Upper lobe of left lung (tissue), 6 donors: ENCODE results near the gene SPACA4. TPM values are rescaled to one million over a fixed set of nuclear protein-coding genes. Genes with fewer than 3 reads are reported as not detected.

Experiments
- ATAC-seq, 2 donors: fragments of 200-7000 bp; cut with Tn5 transposase; one replicate each; pipeline ENCODE4 v1.9.1; 2022; ENCODE audit warnings: mild to moderate bottlenecking in 2 of 2, moderate library complexity in 2 of 2; ENCODE audit not compliant: low FRiP score in 2 of 2
- DNase-seq, 2 donors: peaks; one replicate each; pipeline ENCODE4 v3.0.0-alpha.2; 2019 to 2020
- H3K27ac ChIP-seq, 4 donors: fragments of 200-600 bp; sonication (generic); one replicate each; pipeline ENCODE4 v1.5.1; 2016 to 2019
- H3K27me3 ChIP-seq, 4 donors: fragments of 200-600 bp; sonication (generic); one replicate each; pipeline ENCODE4 v1.5.1; 2017 to 2019
- H3K36me3 ChIP-seq, 4 donors: fragments of 200-600 bp; sonication (generic); one replicate each; pipeline ENCODE4 v1.5.1; 2016 to 2019
- H3K4me1 ChIP-seq, 4 donors: fragments of 200-600 bp; sonication (generic); one replicate each; pipeline ENCODE4 v1.5.1; 2018 to 2019
- H3K4me3 ChIP-seq, 4 donors: fragments of 200-600 bp; sonication (generic); one replicate each; pipeline ENCODE4 v1.5.1; 2017 to 2019; ENCODE audit warnings: mild to moderate bottlenecking in 2 of 4, moderate library complexity in 1 of 4
- H3K9me3 ChIP-seq, 4 donors: fragments of 200-600 bp; sonication (generic); one replicate each; pipeline ENCODE4 v1.5.1; 2018 to 2019
- EP300 ChIP-seq, 4 donors: sonication (generic); formaldehyde crosslinking; IDR thresholded peaks; one replicate each; pipeline ENCODE4 v1.5.1; 2017; ENCODE audit warnings: antibody characterized with exemption in 4 of 4, control low read depth in 2 of 4
- POLR2A ChIP-seq, 4 donors: fragments of 450-650 bp; IDR thresholded peaks; one replicate each; pipeline ENCODE4 v1.5.1; 2016 to 2017; ENCODE audit warnings: antibody characterized with exemption in 4 of 4, mild to moderate bottlenecking in 2 of 4
- POLR2AphosphoS5 ChIP-seq, 2 donors: sonication (generic); formaldehyde crosslinking; IDR thresholded peaks; one replicate each; pipeline ENCODE4 v1.5.1; 2017; ENCODE audit warnings: antibody characterized with exemption in 2 of 2
- WGBS, 2 donors: methylation state at CpG; one replicate each; pipeline ENCODE4 v1.1.5; 2017 to 2018; 5-methylcytosine and 5-hydroxymethylcytosine counted together
- total RNA-seq, 6 donors: library from RNA; depleted of rRNA in 4 of 6; stranded (reverse); fragments of >200 nt in 4 of 6; gene quantifications; one replicate each; pipeline versions ENCODE4 v1.1.0 to v1.2.1, GENCODE V29; 2016 to 2021
- TF ChIP-seq, protein P1 (sequence below), 6 experiments: fragments of 450-650 bp in 4 of 6; fragments of 200-600 bp in 2 of 6; sonication (generic) in 2 of 6; IDR thresholded peaks; one replicate each; pipeline ENCODE4 v1.5.1; 2016 to 2019; ENCODE audit warnings: antibody characterized with exemption in 6 of 6
- donor health status: DM: no; HTN: no; CAD: no; lungs with moderate emphysema.
- donor health status: DM: no; HTN: yes; CAD: no; lungs with severe emphysema.

Gene SPACA4
- total RNA-seq, 6 donors from 2014 or later: 0.27 TPM; not detected in 5

DNA sequence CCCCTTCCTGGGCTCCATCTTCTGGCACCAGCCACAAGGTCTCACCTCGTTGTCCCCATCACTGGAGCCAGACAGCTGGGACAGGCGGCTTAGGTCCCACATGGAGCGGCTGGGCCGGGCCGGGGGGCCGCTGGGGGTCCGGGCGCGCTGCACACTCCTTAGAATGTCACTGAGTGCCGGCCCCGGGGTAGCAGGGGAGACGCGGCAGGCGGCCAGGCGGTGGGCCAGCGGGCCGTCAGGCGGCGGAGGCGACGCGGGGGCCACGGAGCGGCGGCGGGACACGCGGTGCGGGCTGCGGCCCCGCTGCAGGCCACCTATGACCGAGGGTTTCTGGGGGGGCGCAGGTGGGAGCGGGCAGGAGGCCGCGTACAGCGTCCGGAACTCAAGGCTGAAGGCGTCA is 3.1 kb upstream of the SPACA4 start:
- ATAC-seq (no peak), DNase-seq (peak in 1 of 2 donors; percentile 83)
- Histone ChIP-seq H3K9me3 (no peaks in the 10 kb centered on the region), H3K27me3 (no peaks in the 10 kb centered on the region), H3K4me3 (no peak overlapping the region), H3K27ac (no peak overlapping the region), H3K36me3 (no peaks in the 10 kb centered on the region), H3K4me1 (no peaks in the 10 kb centered on the region)
- 86 to 94% methylated on average over 28 to 30 of the region's 39 CpGs for WGBS, 2 donors
- TF ChIP-seq POLR2A (IDR thresholded peaks at IDR 0.05): no peak
- TF ChIP-seq EP300 (IDR thresholded peaks at IDR 0.05): no peak
- TF ChIP-seq, protein P1, sequence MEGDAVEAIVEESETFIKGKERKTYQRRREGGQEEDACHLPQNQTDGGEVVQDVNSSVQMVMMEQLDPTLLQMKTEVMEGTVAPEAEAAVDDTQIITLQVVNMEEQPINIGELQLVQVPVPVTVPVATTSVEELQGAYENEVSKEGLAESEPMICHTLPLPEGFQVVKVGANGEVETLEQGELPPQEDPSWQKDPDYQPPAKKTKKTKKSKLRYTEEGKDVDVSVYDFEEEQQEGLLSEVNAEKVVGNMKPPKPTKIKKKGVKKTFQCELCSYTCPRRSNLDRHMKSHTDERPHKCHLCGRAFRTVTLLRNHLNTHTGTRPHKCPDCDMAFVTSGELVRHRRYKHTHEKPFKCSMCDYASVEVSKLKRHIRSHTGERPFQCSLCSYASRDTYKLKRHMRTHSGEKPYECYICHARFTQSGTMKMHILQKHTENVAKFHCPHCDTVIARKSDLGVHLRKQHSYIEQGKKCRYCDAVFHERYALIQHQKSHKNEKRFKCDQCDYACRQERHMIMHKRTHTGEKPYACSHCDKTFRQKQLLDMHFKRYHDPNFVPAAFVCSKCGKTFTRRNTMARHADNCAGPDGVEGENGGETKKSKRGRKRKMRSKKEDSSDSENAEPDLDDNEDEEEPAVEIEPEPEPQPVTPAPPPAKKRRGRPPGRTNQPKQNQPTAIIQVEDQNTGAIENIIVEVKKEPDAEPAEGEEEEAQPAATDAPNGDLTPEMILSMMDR (IDR thresholded peaks at IDR 0.05): no peak
- TF ChIP-seq POLR2AphosphoS5 (IDR thresholded peaks at IDR 0.05): no peak

DNA sequence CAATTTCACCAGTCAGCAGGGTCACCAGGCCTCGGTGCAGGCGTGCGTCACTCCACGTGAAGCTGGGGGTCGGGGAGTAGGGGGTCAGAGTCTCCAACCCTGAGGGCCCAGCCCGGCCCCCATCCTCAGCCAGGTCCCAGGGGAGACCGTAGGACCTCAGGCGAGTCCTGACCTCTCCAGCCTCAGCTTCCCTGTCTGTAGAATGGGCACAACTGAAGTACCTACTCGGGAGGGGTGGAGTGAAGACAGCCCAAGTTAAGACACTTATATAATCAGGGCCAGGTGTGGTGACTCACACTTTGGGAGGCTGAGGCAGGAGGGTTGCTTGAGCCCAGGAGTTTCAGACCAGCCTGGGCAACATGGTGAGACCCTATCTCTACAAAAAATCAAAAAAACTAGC is 2.7 kb upstream of the SPACA4 start:
- H3K4me1 ChIP-seq: no peaks in the 10 kb centered on the region
- H3K4me3 ChIP-seq: no peak overlapping the region
- no peaks in the 10 kb centered on the region for H3K27me3 ChIP-seq
- no peak overlapping the region for H3K27ac ChIP-seq
- 87 to 93% methylated on average over 6 to 8 of the region's 9 CpGs for WGBS, 2 donors
- DNase-seq: no peak
- H3K9me3 ChIP-seq: no peaks in the 10 kb centered on the region
- TF ChIP-seq POLR2AphosphoS5 (IDR thresholded peaks at IDR 0.05) (no peak), EP300 (IDR thresholded peaks at IDR 0.05) (no peak), POLR2A (IDR thresholded peaks at IDR 0.05) (no peak)
- TF ChIP-seq, protein P1 (IDR thresholded peaks at IDR 0.05): no peak
- no peaks in the 10 kb centered on the region for H3K36me3 ChIP-seq
- no peak for ATAC-seq

DNA sequence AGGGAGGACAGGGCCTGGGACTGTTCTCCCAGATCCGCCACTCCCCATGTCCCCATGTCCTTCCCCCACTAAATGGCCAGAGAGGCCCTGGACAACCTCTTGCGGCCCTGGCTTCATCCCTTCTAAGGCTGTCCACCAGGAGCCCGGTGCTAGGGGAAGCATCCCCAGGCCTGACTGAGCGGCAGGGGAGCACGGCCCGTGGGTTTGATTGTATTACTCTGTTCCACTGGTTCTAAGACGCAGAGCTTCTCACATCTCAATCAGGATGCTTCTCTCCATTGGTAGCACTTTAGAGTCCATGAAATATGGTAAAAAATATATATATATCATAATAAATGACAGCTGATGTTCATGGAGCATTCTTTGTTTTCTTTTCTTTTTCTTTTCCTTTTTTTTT is 815 bp downstream of the SPACA4 start:
- Histone ChIP-seq H3K27me3 (no peaks in the 10 kb centered on the region), H3K27ac (no peak overlapping the region), H3K4me3 (no peak overlapping the region), H3K9me3 (no peaks in the 10 kb centered on the region), H3K4me1 (no peaks in the 10 kb centered on the region), H3K36me3 (no peaks in the 10 kb centered on the region)
- ATAC-seq: no peak
- TF ChIP-seq, protein P1 (IDR thresholded peaks at IDR 0.05): no peak
- TF ChIP-seq POLR2A (IDR thresholded peaks at IDR 0.05) (no peak), POLR2AphosphoS5 (IDR thresholded peaks at IDR 0.05) (no peak), EP300 (IDR thresholded peaks at IDR 0.05) (no peak)
- peak in 1 of 2 donors; percentile 51 for DNase-seq
- 90 to 91% methylated on average over 4 to 7 of the region's 7 CpGs for WGBS, 2 donors

DNA sequence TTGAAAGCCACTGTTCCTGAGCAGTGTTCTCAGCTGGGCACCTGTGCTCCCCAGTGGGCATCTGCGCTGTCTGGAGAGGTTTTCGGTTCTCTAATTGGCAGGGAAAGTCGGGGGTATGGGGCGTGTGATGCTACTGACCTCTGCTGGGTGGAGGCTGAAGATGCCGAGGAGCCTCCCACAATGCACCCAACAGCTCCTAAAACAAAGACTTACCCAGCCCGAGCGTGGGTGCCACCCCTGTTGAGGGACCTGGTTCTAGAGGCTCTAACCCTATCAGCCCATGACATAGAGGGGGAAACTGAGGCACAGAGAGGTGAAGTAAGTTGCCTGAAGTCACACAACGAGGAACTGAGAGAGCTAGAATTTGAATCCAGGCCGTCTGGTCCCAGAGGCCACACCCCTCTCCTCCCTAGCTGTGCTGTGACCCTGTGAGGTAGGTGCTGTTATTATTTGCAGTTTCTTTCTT is 2.3 kb downstream of the SPACA4 start:
- TF ChIP-seq, protein P1 (IDR thresholded peaks at IDR 0.05): peak in 3 of 6 experiments; percentile 20 to 35 (median 23)
- no peak for TF ChIP-seq POLR2AphosphoS5 (IDR thresholded peaks at IDR 0.05)
- H3K36me3 ChIP-seq: no peaks in the 10 kb centered on the region

DNA sequence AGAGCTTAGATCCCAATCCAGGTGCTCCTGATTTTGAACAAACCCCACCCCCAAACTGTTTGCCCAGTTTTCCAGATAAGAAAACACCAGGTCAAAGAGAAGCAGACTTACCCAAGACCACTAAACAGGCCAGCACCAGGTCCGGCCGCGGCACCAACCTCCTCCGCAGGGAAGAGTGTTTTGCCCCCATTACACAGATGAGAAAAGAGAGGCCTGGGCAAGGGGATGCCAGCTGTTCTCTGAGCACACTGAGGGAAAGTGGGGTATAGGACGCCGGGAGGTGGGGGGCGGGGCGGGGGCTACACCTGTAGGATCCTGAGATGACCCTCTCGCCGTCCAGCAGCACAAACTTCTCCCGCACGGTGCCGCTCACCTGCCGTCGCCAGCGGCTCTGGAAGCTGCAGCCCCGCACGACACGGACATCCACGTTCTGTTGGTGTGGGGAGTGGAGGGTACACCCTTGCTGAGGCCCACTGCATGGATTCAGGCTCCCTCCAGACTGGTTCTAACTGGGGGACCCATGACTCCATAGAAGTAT is 3.1 kb downstream of the SPACA4 start:
- Histone ChIP-seq H3K4me1 (peaks cover 0 to 12% (median 6%) of the 10 kb centered on the region in 4 donors), H3K9me3 (no peaks in the 10 kb centered on the region), H3K4me3 (no peak overlapping the region), H3K27ac (no peak overlapping the region), H3K36me3 (peaks cover 0 to 1% (median under 1%) of the 10 kb centered on the region in 4 donors), H3K27me3 (no peaks in the 10 kb centered on the region)
- WGBS, 2 donors: 93% methylated on average over 20 of the region's 20 CpGs
- peak in 1 of 2 donors; percentile 79 for DNase-seq
- no peak for TF ChIP-seq POLR2A (IDR thresholded peaks at IDR 0.05)
- TF ChIP-seq POLR2AphosphoS5 (IDR thresholded peaks at IDR 0.05): no peak
- TF ChIP-seq, protein P1 (IDR thresholded peaks at IDR 0.05): no peak
- no peak for TF ChIP-seq EP300 (IDR thresholded peaks at IDR 0.05)
- ATAC-seq: no peak

More for the DNA sequence above, 2.3 kb downstream of the SPACA4 start:
- WGBS, 2 donors: 32 to 42% methylated on average over 6 to 8 of the region's 9 CpGs
- H3K4me3 ChIP-seq: no peak overlapping the region
- H3K4me1 ChIP-seq: peaks cover 0 to 9% (median 4%) of the 10 kb centered on the region in 4 donors
- H3K27ac ChIP-seq: no peak overlapping the region
- no peaks in the 10 kb centered on the region for H3K27me3 ChIP-seq
- peak in 1 of 2 donors; percentile 60 for ATAC-seq
- no peak for DNase-seq
- no peaks in the 10 kb centered on the region for H3K9me3 ChIP-seq
